HG03159 (cell line): ENCODE results near the gene DYSF.

Experiments
- ATAC-seq: cut with Tn5 transposase; IDR thresholded peaks from one replicate; pipeline ENCODE4 v1.9.1; 2021; ENCODE audit warnings: mild to moderate bottlenecking, moderate library complexity; ENCODE audit not compliant: unreplicated experiment

DYSF gene

DNA sequence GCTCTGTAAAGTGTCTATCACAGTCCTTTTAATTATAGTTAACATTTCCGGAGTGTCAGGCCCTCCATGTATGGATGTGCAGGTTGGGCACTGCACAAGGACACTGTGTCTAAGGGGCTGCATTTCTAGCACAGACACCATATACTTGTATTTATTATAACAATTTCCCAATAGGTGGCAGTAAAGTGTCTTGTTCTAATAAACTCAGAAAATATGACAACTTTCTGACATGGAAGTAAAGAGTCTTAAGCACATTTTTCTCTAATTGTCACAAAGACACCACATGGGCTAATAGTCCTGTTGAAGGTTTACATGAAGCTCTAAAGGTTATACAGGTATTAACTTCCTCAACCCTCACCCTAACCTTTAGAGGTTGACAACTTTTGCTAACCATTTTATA, 156.6 kb downstream of the DYSF start:
- peak; percentile 50 for ATAC-seq

DNA sequence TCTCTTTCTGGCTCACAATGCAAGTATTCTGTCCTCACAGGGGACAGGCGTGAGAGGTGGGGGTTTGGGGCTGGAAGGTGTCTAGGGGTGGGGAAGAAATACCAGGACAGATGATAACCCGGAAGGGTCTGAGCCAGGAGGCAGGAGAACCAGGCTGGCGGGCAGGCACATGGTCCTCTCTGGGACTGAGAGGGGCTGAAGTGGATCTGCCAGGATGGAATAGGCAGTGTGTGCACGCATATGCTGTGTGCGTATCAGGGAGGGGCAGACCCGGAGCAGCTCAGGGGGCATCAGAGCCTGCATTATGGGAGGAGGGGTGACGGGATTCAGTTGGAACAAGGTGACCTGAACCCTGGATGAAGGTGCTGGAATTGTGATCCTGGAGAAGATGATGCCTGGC, 157.3 kb downstream of the DYSF start:
- no peak for ATAC-seq

DNA sequence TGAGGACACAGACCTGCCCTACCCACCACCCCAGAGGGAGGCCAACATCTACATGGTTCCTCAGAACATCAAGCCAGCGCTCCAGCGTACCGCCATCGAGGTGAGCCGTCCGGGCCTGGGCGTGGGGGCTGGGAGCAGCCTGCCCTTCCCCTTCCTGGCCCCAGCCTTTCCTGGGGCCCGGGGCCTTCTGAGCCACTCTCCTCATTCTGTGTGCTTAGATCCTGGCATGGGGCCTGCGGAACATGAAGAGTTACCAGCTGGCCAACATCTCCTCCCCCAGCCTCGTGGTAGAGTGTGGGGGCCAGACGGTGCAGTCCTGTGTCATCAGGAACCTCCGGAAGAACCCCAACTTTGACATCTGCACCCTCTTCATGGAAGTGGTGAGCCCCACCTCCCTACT, 157.9 kb downstream of the DYSF start:
- ATAC-seq, result no peak

DNA sequence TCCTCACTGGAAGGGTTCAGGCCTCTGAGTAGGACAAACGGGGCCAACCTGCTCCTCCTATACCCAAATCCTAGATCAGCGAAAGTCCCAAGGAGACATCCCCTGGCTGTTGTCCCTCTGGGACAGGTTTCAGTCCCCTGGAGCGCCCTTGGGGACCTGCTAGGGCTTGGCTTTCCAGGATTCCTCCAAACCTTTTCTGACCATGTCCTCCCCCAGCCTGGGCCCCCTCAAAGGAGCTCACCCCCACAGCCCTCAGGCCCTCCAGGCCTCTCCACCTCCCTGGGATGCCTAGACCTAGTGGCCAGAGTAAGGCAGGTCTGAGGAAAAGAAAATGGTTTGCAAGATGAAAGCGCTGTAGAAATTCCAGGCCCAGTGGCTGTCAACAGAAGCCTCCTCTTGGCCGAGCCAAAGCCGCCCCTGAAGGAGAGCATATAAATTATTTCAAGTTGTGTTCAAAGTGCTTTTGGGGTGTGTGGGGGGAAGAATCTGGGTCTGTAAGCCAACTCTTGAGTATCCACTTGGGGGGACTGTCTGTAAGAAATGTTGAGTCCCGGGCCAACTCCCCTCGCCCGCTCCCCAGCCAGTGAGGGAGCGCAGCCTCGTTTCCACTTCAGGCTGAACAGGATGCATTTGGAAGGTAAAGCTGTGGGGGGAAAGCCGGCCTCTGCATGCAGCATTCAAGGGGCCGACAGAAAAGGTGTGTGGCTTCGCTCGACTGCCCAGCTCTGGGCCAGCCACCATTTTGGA, 158.6 kb downstream of the DYSF start:
- no peak for ATAC-seq

DNA sequence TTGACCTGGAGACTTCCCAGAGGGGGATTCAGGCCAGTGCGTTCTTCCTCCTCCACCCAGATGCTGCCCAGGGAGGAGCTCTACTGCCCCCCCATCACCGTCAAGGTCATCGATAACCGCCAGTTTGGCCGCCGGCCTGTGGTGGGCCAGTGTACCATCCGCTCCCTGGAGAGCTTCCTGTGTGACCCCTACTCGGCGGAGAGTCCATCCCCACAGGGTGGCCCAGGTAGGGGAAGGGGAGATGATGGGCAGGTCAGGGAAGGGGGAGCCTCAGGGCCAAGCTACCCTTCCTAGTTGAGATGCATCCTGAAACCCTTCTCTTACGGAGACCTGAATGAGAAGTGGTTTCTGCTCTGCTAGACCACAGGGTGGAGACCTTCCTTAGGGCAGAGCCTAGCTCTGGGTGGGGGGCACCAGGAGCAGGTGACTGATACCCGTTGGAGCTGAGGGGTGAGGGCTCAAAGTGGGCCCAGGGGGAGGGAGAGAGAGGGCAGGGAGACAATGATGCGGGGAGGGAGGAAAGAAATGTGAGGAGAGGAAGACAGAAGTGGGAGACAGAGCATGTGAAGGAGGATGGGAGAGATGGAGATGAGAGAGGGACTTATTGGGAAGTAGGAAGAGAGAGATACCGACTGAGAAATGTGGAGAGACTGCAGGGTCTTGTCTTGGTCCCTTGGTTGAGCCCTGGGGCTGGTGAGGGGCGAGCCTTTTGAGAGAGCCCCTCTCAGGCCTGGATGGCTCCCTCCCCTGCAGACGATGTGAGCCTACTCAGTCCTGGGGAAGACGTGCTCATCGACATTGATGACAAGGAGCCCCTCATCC, 159.4 kb downstream of the DYSF start:
- no peak for ATAC-seq

DNA sequence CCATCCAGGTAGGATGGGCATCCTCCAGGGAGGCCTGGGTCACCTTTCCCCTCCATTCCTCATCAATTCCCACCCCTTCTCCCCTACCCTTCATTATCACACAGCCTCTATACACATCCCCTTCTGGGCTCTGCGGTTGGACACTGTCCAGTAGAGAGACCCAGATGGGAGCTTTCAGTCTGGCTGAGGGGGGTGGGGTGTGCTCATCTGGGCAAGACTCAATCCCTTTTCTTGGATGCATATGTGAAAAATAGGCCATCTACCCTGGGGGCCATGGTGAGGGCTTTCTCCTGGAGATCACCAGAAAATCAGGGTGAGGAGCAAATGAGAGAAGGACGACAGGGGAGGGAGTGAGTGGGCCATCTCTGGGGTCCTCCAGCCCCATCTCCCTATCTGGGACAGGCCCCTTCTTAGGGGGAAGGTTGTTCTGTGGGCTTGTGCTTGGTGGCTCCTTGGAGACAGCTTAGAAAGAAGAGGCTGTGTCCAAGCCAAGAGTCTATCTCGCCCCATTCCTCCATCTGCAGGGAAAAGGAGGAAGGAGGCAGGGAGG, 160.1 kb downstream of the DYSF start:
- ATAC-seq, result no peak

DNA sequence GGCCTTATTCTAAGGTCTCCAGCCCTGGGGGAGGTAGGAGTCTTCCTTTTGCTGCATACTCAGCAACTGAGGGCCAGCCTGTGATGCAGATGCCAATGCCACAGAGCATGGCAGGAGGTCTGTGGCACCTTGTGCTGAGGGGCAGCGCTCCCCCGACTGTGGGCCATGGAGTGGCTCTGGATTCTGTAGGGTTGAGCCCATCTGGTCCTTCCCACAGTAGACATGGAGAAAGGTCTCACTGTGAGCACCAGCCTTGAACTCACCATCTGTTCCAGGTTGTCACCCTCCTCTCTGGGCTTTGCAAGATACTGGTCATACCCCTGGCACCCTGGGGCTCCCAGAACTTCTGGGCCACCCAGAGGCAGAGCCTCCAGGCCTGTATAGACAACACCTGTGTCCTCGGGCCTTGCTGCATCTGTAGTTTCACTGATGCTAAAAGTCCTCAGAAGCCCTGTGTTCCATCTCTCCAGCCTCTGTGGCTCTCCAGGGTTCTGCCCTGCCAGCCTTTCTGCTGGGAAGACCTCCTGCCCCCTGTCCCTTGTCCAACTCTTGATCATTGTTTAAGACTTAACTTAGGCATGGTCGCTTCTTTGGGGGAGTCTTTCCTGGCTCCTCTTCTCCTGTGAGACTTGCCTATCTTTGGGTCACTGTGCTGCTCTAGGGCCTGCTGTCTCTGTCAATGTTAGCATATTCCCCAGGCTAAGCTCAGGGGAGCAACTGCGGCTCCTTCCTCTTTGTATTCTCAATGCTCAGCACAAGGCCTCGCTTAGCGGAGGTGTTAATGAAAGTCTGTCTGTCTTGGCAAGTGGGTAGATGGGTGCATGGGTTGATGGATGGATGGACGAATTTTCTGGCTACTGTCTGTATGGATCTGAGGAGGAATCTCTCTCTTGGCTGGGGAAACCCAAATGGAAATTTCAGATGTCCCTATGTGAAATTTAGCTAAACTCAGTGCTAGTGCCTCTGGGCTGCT, 160.9 kb downstream of the DYSF start:
- no peak for ATAC-seq

DNA sequence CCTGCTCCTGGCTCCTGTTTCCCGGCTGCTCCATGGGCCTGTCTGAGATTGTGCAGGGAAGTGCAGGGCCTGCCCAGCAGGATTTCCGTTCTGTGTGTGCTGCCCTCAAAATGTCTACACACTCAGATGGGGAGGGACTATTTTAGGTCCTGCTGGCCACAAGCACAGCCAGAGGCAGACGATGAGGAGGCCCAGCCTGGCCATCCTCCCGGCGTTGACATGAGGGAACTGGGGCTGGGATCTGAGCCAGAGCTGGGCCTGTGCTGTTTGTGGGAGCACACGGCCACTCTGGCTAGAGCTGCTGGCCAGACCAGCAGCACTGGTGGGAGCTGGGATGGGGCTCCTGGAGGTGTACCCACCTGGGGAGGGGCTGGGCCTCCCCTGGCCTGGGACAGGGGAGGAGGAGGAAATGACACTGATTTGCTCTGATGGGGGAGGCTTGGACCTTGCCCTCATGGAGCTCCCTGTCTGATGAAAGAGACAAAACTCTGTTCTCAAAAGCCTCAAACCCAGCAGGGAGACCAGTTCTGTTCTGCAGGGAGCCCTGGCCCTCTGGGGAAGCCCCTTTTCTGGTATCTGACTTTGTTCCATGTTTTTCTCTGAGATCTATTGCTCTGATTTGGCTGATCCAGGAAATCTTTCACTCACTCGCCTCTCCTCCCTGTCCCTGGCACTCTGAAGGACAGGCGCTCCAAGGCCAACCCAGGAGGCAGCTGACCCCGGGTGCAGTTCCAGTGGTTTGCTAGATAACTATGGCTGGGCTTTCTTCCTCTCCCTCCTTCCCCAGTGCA, 161.8 kb downstream of the DYSF start:
- ATAC-seq, result no peak

DNA sequence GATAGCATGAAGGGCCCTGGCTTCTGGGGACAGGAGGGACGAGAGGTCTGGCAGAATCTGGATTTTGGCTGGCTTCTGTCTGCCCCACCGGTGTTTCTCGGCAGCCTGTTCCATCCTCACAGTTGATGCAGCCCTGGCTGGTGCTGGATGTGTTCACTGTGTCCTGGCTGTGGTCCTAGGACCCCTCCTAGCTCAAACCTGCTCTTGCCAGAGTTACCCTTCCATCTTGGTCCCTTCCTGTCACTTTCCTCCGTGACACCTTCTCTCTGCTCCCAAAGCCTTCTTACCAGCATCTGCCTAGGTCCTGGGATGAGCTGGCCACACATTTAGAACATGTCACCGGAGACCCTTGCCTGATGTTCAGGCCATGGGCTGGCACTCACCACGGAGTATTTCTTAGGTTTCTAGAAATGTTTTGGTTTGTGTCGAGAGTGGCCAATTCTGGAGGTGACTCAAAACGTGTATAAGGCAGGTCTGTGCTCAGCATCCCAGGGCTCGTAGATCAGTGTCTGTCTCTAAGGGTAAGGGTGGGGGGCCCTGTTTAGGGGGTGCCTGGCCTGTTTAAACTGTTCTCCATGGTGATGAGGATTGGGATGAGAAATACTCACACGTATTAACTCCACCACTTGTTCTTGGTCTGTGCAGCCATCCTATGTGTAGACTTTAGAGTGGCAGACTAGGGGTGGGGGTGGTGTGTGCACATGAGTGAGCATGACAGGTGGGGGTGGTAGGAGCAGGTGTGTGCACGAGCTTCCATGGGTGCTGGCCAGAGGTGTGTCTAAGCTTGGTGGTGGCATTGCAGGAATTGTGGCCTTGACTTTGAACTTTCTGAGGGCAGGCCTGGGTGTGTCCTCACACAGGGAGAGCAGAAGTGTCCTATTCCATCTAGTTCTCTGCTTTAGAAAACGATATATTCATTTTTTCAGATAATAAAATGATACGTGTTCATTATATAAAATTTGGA, 162.7 kb downstream of the DYSF start:
- no peak for ATAC-seq

DNA sequence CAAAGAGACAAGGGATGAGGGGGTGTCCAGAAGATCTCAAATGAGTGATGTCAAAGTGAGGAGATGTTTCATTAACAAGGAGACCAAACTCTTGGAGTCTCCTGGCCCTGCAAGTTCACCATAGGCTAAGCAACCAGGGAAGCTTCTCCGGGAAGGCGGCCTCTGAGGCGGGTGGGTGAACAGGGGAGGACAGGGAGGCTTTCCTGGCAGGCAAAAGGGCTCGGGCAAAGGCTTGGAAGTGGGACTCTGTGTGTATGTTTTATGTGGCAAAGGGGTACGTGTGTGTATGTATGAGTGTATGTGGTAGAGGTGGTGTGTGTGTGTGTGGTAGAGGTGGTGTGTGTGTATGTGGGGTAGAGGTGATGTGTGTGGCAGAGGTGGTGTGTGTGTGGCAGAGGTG, 163.9 kb downstream of the DYSF start:
- ATAC-seq, result no peak

DNA sequence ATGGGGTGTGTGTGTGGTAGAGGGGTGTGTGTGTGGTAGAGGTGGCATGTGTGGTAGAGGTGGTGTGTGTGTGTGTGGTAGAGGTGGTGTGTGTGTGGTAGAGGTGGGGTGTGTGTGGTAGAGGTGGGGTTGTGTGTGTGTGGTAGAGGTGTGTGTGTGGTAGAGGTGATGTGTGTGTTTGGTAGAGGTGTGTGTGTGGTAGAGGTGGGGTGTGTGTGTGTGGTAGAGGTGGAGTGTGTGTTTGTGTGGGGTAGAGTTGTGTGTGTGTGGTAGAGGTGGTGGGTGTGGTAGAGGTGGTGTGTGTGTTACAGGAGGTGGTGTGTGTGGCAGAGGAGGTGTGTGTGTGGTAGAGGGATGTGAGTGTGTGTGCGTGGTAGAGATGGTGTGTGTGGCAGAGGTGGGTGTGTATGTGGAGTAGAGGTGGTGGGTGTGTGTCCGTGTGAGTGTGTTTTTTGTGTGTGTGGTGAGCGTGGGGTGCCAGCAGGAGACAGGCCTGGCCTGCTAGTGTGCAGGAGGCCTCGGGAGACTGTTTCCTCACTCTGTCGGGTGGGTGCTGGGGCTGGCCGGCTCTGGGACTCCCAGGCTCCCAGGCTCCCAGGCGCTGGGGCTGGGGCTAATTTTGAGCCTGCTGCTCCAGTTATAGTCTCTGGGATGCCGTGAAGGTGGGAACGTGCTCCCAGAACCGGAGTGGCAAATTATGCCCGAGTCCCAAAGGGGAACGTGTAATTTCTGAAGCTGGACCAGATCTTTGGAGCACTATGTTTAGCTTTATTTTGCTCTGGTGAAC, 165.2 kb downstream of the DYSF start:
- ATAC-seq, result no peak

DNA sequence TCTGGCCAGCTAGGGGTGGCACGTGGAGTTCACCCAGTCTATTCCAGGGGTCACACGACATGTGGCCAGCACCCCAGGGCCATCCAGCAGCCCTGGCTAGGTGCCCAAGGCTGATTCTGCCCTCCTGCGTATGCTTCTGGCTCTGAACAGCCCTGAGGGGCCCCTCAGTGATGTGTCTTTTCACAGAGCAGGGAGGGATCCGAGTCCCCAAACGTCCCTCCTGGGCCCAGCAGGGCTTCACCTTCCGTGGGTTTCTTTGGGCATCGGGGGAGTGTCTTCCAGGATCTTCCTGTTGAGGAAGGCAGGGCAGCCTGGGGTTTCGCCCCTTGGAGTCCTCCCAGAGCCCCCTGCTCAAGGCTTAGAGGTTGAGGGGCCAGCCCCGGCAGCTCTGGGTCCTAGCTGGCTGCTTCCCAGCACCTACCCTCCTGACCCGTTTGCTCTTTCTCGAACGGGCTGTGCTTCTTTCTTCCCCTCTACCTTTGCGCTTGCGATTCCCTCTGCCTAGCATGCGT, 165.9 kb downstream of the DYSF start:
- no peak for ATAC-seq

DNA sequence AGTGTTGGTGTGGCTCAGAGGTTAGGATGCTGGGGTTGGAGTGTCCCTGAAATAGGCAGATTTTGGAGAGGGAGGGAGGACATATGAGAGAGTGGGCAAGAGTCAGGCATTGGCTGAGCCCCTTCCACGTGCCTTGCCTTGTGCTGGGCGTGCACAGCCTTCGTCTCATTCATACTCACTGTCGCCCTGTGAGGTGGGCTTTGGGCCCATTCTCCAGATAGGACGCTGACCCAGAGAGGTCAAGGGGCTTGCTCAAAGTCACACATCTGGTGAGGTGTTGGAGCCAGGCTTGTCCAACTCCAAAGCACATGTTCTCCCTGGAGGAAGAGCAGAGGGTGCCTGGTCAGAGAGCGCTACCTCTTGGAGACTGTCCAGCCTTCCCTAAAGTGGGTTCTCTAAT, 166.8 kb downstream of the DYSF start:
- no peak for ATAC-seq

DNA sequence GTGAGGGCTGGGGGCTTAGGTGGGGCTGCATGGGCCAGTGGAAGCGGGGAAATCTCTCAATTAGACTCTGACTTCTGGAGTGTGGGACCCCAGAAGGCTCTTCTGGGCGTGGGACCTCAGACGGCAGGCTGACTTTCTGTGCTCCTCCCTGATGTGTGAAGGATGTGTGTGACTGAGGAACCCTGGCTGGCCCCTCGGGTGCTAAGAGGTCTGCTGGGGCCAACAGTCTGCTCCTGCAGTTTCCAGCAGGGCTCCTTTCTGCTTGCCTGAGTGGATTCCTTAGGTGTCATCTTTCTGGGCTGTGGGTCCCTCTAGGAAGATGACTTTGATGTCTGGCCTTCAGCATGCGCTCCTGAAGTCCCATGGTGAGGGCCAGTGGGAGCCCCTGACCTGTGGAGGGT, 167.5 kb downstream of the DYSF start:
- ATAC-seq, result no peak

DNA sequence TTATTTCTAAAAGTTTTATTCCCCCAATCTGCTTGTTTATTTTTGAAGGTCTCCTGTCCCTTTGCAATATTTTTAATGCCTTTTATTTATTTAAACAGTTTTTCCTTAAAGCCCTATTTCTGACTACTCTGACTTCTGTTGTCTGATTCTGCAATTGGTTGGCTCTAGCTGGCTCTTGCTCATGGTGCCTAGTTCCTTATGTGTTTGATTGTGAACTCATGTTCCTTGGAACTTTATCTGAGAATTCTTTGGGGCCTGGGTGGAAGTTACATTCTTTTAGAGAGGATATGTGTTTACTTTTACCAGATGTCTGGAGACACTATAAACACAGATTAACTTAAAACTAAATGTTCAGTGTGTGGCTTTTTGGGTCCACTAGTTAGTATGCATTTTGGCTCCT, 175.9 kb downstream of the DYSF start:
- ATAC-seq, result no peak

DNA sequence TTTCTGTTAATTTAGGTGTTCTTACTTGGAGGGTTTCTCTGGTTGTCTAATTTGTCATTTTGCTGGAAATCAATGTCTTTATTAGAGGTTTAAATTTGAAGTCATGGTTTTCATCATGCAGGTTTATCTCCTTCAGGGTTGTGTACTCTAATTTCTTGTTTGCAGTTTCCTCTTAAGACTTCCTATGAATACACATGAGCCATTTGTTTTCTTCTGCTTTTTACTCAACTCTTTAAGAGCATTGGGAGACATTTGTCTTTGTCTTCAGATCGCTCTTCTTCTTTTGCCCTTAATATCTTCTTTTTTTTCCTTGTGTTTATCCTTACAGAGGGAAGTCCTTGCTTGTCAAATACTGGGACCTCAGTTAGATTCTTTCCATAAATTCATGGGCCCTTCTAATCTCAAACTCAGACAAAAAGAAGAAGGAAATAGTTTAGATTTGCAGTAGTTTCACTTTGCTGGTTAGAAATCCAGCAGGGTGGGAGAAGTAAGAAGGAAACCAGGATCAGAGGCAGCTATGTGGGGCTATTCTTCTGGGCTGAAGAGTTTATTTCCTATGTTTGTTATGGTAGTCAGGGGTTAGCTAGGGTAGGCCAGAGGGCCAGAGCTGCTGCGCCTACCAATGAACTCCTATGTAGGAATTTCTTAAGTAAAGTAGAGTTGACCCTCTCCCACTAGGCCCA, 176.6 kb downstream of the DYSF start:
- no peak for ATAC-seq
